Thyroid gland (tissue), 4 donors: Measurements from ENCODE around the gene ABCA9. TPM values are rescaled to one million over a fixed set of nuclear protein-coding genes. Genes with fewer than 3 reads are reported as not detected.

Experiments
- DNase-seq, 2 donors: peaks; one replicate each; pipeline ENCODE4 v3.0.0-alpha.2; 2019
- H3K27ac ChIP-seq, 3 donors: fragments of 200-600 bp; sonication (generic); 1 replicate in 2 of 3; 2 replicates in 1 of 3; pipeline ENCODE4 v1.5.1; 2016 to 2019; ENCODE audit warnings: mild to moderate bottlenecking in 1 of 3, moderate library complexity in 1 of 3
- H3K27me3 ChIP-seq: fragments of 200-600 bp; sonication (generic); one replicate; pipeline ENCODE4 v1.5.1; 2019
- H3K36me3 ChIP-seq, 2 donors: fragments of 200-600 bp; sonication (generic); one replicate each; pipeline ENCODE4 v1.5.1; 2016 to 2019
- H3K4me1 ChIP-seq, 2 donors: fragments of 200-600 bp; sonication (generic); one replicate each; pipeline ENCODE4 v1.5.1; 2017 to 2019
- H3K4me3 ChIP-seq, 3 donors: fragments of 200-600 bp; sonication (generic); replicated peaks in 1 of 3; 1 replicate in 2 of 3; 2 replicates in 1 of 3; pipeline ENCODE4 v1.5.1; 2016; ENCODE audit warnings: mild to moderate bottlenecking in 1 of 3
- H3K9me3 ChIP-seq: fragments of 200-600 bp; sonication (generic); one replicate; pipeline ENCODE4 v1.5.1; 2017
- CTCF ChIP-seq, 6 experiments: fragments of 200-600 bp in 3 of 6; fragments of 450-650 bp in 3 of 6; sonication (generic) in 3 of 6; IDR thresholded peaks; one replicate each; pipeline ENCODE4 v1.5.1; 2016 to 2019; ENCODE audit warnings: antibody characterized with exemption in 6 of 6, mild to moderate bottlenecking in 2 of 6, inconsistent platforms in 1 of 6, moderate library complexity in 1 of 6
- POLR2A ChIP-seq, 2 donors: fragments of 450-650 bp; IDR thresholded peaks; one replicate each; pipeline ENCODE4 v1.6.1; 2017; ENCODE audit warnings: antibody characterized with exemption in 2 of 2, mild to moderate bottlenecking in 2 of 2, moderate library complexity in 1 of 2
- WGBS, 2 donors: methylation state at CpG; one replicate each; pipeline ENCODE4 v1.1.5; 2017; 5-methylcytosine and 5-hydroxymethylcytosine counted together
- intact Hi-C: fragments of 100-400 bp; cut with DNase I; formaldehyde crosslinking; loops from one replicate; pipeline ENCODE4 v1.15.1; 2023
- total RNA-seq, 4 donors: library from RNA; depleted of rRNA; stranded (reverse); fragments of >200 nt; gene quantifications; one replicate each; pipeline ENCODE4 v1.2.3, GENCODE V29; 2016

Gene ABCA9
- total RNA-seq, 4 donors from 2014 or later: 11.9 to 40.2 (median 25.4) TPM

GRCh38 chr17:69069226-69069750 is 8.6 kb upstream of the ABCA9 start:
- H3K4me1 ChIP-seq: peaks cover 0 to 4% of the 10 kb centered on the region in 2 donors
- no peaks in the 10 kb centered on the region for H3K27me3 ChIP-seq
- H3K36me3 ChIP-seq: no peaks in the 10 kb centered on the region
- 90 to 96% methylated on average over 5 of the region's 5 CpGs for WGBS, 2 donors
- no peak overlapping the region for H3K4me3 ChIP-seq
- no peaks in the 10 kb centered on the region for H3K9me3 ChIP-seq
- no peak overlapping the region for H3K27ac ChIP-seq
- no peak for DNase-seq
- intact Hi-C loops: no loop called here
- TF ChIP-seq POLR2A (IDR thresholded peaks at IDR 0.05): no peak
- no peak for TF ChIP-seq CTCF (IDR thresholded peaks at IDR 0.05)

- no peak for DNase-seq
- H3K9me3 ChIP-seq: no peaks in the 10 kb centered on the region
- H3K36me3 ChIP-seq: no peaks in the 10 kb centered on the region
- peaks cover 0 to 4% of the 10 kb centered on the region in 2 donors for H3K4me1 ChIP-seq
- H3K27ac ChIP-seq: no peak overlapping the region
- H3K27me3 ChIP-seq: no peaks in the 10 kb centered on the region
- 89 to 90% methylated on average over 4 of the region's 4 CpGs for WGBS, 2 donors
- TF ChIP-seq POLR2A (IDR thresholded peaks at IDR 0.05): no peak
- TF ChIP-seq CTCF (IDR thresholded peaks at IDR 0.05): no peak
- intact Hi-C loops: no loop called here
- H3K4me3 ChIP-seq: no peak overlapping the region
Observed at GRCh38 chr17:69067274-69068047, 6.7 kb upstream of the ABCA9 start.

DNA sequence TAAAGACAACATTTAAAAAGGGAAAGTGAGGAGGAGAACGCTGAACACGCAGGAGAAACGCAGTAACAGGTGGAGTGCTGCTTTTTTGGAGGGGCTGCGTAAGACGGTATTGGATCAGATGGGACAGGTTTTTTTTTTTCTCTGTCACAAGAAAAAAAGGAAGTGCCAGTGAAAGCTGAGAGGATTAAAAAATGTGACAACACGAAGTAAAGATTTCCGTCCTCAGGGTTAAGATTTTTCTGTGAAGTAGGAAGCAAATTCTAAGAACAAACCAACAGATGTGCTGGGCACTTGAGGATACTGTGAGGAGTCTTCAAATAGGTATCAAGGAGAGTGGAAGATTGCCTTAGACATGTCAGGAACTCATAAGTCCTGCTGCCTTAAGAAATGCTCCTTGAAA is 5.8 kb upstream of the ABCA9 start:
- Histone ChIP-seq H3K27me3 (no peaks in the 10 kb centered on the region), H3K9me3 (no peaks in the 10 kb centered on the region), H3K4me3 (no peak overlapping the region), H3K36me3 (no peaks in the 10 kb centered on the region), H3K27ac (no peak overlapping the region), H3K4me1 (peaks cover 0 to 4% of the 10 kb centered on the region in 2 donors)
- TF ChIP-seq POLR2A (IDR thresholded peaks at IDR 0.05) (no peak), CTCF (IDR thresholded peaks at IDR 0.05) (no peak)
- 77 to 83% methylated on average over 7 of the region's 7 CpGs for WGBS, 2 donors
- intact Hi-C loops: no loop called here
- DNase-seq: no peak

- peaks cover 0 to 11% of the 10 kb centered on the region in 2 donors for H3K4me1 ChIP-seq
- DNase-seq: no peak
- H3K27me3 ChIP-seq: no peaks in the 10 kb centered on the region
- H3K4me3 ChIP-seq: no peak overlapping the region
- H3K27ac ChIP-seq: no peak overlapping the region
- intact Hi-C loops: no loop called here
- no peaks in the 10 kb centered on the region for H3K9me3 ChIP-seq
- TF ChIP-seq POLR2A (IDR thresholded peaks at IDR 0.05) (no peak), CTCF (IDR thresholded peaks at IDR 0.05) (no peak)
- no peaks in the 10 kb centered on the region for H3K36me3 ChIP-seq
Observed at GRCh38 chr17:69065113-69065512, 4.4 kb upstream of the ABCA9 start.

DNA sequence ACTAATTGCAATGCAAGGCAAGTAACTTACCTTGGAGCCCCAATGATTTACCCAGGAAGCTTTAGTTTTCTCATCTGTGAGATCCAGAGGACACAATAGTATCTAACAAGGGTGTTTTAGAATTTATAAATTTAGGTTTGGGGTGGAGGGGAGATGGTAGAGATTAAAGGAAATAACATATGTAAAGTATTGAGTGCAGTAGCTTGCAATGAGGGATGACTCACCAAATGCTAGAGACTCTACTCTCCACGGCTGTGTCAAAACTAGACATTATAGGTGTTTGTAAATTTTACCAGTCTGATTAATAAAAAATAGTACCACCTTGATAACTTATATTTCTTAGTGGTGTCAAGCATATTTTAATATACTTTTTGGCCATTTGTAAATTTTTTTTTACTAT is 3.7 kb upstream of the ABCA9 start:
- no peak overlapping the region for H3K4me3 ChIP-seq
- intact Hi-C loops: no loop called here
- H3K27me3 ChIP-seq: no peaks in the 10 kb centered on the region
- no peak for TF ChIP-seq CTCF (IDR thresholded peaks at IDR 0.05)
- TF ChIP-seq POLR2A (IDR thresholded peaks at IDR 0.05): no peak
- H3K4me1 ChIP-seq: peaks cover 0 to 11% of the 10 kb centered on the region in 2 donors
- H3K9me3 ChIP-seq: no peaks in the 10 kb centered on the region
- no peaks in the 10 kb centered on the region for H3K36me3 ChIP-seq
- no peak for DNase-seq
- no peak overlapping the region for H3K27ac ChIP-seq
- 89% methylated on average over 1 of the region's 1 CpG for WGBS, 2 donors
